Right lobe of liver (tissue), 4 donors: ENCODE measurements around the gene HSD17B4.

ENCODE experiments used
- CTCF ChIP-seq, 4 donors: fragments of 200-600 bp in 3 of 4; fragments of 450-650 bp in 1 of 4; IDR thresholded peaks; one replicate each; pipeline versions ENCODE4 v1.5.1 to v1.8.0; 2016 to 2022; ENCODE audit warnings: antibody characterized with exemption in 4 of 4, mild to moderate bottlenecking in 2 of 4
- POLR2A ChIP-seq: fragments of 450-650 bp; IDR thresholded peaks from one replicate; pipeline ENCODE4 v1.6.1; 2017; ENCODE audit warnings: antibody characterized with exemption, mild to moderate bottlenecking
- donor health status: DM: no; HTN: no; CAD: no.
- donor health status: DM: no; HTN: no; CAD: no.
- donor health status: DM: no; HTN: yes; CAD: no.

- TF ChIP-seq POLR2A (no peak), CTCF (IDR thresholded peaks at IDR 0.05) (no peak)
Observed at GRCh38 chr5:119551819-119552218, 99.5 kb downstream of the HSD17B4 start.
